ENCODE data around the gene LDLRAD3.

DNA sequence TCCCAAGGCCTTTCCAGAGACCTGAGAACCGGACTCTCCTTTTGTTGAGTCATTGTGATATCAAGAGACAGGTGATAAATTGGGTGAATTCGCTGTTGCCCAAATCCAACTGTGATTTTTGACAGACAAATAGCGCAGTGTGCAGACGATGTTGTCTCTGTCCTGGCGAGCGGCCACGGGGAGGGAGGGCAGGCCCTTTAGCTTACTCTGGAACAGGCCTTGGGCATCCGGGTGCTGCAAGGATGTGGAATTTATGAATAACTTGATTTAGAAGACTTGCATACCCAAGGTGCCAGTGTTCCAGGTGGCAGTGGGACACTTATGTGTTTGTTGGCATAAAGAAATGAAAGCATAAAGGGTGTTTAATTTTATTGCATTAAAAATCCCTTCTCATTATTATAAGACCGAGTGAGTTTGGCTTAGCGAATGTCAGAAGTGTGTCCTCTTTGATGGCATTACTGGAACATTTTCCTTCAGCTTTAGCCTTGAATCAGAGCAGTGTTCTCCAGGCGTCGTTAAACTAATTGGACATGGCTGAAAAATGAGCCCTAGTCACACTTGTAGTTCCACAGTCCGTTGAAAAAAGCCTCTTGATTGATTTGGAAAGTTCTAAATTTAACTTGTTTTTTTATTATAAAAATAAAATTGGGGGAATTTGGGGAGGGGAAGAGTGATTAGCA, 9.4 kb downstream of the LDLRAD3 start:
- TF ChIP-seq EP300 (IDR thresholded peaks at IDR 0.05; ENCODE audit: borderline replicate concordance in 1 of 2, low read depth in 1 of 2, low read length in 1 of 2) (no peak), FOXM1 (IDR thresholded peaks at IDR 0.05; ENCODE audit: low read depth) (no peak), POLR2AphosphoS5 (IDR thresholded peaks at IDR 0.05; ENCODE audit: low read depth, low read length) (no peak), MAX (IDR thresholded peaks at IDR 0.05; ENCODE audit: low read depth) (no peak), SMC3 (IDR thresholded peaks at IDR 0.05; ENCODE audit: low read depth, low read length) (no peak), TAF1 (IDR thresholded peaks at IDR 0.05; ENCODE audit: borderline replicate concordance, low read depth, low read length) (no peak), RFX5 (IDR thresholded peaks at IDR 0.05; ENCODE audit: low read length) (no peak), EZH2phosphoT487 (IDR thresholded peaks at IDR 0.05; ENCODE audit: borderline replicate concordance, low read depth) (no peak)
- TF ChIP-seq, protein P1, sequence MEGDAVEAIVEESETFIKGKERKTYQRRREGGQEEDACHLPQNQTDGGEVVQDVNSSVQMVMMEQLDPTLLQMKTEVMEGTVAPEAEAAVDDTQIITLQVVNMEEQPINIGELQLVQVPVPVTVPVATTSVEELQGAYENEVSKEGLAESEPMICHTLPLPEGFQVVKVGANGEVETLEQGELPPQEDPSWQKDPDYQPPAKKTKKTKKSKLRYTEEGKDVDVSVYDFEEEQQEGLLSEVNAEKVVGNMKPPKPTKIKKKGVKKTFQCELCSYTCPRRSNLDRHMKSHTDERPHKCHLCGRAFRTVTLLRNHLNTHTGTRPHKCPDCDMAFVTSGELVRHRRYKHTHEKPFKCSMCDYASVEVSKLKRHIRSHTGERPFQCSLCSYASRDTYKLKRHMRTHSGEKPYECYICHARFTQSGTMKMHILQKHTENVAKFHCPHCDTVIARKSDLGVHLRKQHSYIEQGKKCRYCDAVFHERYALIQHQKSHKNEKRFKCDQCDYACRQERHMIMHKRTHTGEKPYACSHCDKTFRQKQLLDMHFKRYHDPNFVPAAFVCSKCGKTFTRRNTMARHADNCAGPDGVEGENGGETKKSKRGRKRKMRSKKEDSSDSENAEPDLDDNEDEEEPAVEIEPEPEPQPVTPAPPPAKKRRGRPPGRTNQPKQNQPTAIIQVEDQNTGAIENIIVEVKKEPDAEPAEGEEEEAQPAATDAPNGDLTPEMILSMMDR (IDR thresholded peaks at IDR 0.05) = no peak
- TF ChIP-seq, protein P2, sequence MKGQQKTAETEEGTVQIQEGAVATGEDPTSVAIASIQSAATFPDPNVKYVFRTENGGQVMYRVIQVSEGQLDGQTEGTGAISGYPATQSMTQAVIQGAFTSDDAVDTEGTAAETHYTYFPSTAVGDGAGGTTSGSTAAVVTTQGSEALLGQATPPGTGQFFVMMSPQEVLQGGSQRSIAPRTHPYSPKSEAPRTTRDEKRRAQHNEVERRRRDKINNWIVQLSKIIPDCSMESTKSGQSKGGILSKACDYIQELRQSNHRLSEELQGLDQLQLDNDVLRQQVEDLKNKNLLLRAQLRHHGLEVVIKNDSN (IDR thresholded peaks at IDR 0.05; ENCODE audit: borderline replicate concordance, low read depth) = no peak

All from SK-N-SH (cell line).